GM10847 (cell line): ENCODE data around the gene UNC45B.

ENCODE experiments used
- POLR2A ChIP-seq: IDR thresholded peaks from 2 replicates; pipeline ENCODE4 v1.6.1; 2011; ENCODE audit not compliant: insufficient read length; ENCODE audit errors: extremely low read depth

UNC45B gene

GRCh38 chr17:35161281-35161761 is 13.7 kb downstream of the UNC45B start:
- TF ChIP-seq POLR2A, result no peak

- no peak for TF ChIP-seq POLR2A
These were observed 15.1 kb downstream of the UNC45B start for GRCh38 chr17:35162755-35163154.

- no peak for TF ChIP-seq POLR2A
These were observed 16.3 kb downstream of the UNC45B start for GRCh38 chr17:35163886-35164285.

GRCh38 chr17:35164716-35165115 is 17.1 kb downstream of the UNC45B start:
- no peak for TF ChIP-seq POLR2A

- TF ChIP-seq POLR2A, result no peak
These were observed 18.9 kb downstream of the UNC45B start for GRCh38 chr17:35166526-35166925.

GRCh38 chr17:35167046-35167445 is 19.4 kb downstream of the UNC45B start:
- TF ChIP-seq POLR2A, result no peak

- TF ChIP-seq POLR2A, result no peak
These were observed 20.0 kb downstream of the UNC45B start for GRCh38 chr17:35167666-35168065.

GRCh38 chr17:35169835-35170363 is 22.3 kb downstream of the UNC45B start:
- TF ChIP-seq POLR2A, result no peak

- no peak for TF ChIP-seq POLR2A
These were observed 23.6 kb downstream of the UNC45B start for GRCh38 chr17:35170968-35171771.

- TF ChIP-seq POLR2A, result no peak
These were observed 24.2 kb downstream of the UNC45B start for GRCh38 chr17:35171834-35172233.

- TF ChIP-seq POLR2A, result no peak
These were observed 27.3 kb downstream of the UNC45B start for GRCh38 chr17:35174835-35175334.

- TF ChIP-seq POLR2A, result no peak
These were observed 28.2 kb downstream of the UNC45B start for GRCh38 chr17:35175638-35176415.

GRCh38 chr17:35176897-35177296 is 29.3 kb downstream of the UNC45B start:
- TF ChIP-seq POLR2A, result no peak

GRCh38 chr17:35183332-35183731 is 35.7 kb downstream of the UNC45B start:
- TF ChIP-seq POLR2A, result no peak

- TF ChIP-seq POLR2A, result no peak
These were observed 36.7 kb downstream of the UNC45B start for GRCh38 chr17:35184274-35184673.

- no peak for TF ChIP-seq POLR2A
These were observed 38.2 kb downstream of the UNC45B start for GRCh38 chr17:35185849-35186248.
